GM21723 (cell line): Measurements from ENCODE around the gene CBX7.
"Not testable (repeated sequence)": the region's sequence is repeated elsewhere in the genome, so short reads cannot be mapped to it uniquely, and the experiment has no call there.

Source experiments
- ATAC-seq: cut with Tn5 transposase; IDR thresholded peaks from one replicate; pipeline ENCODE4 v1.9.1; 2021; ENCODE audit warnings: mild to moderate bottlenecking, moderate library complexity; ENCODE audit not compliant: unreplicated experiment

CBX7 gene

DNA sequence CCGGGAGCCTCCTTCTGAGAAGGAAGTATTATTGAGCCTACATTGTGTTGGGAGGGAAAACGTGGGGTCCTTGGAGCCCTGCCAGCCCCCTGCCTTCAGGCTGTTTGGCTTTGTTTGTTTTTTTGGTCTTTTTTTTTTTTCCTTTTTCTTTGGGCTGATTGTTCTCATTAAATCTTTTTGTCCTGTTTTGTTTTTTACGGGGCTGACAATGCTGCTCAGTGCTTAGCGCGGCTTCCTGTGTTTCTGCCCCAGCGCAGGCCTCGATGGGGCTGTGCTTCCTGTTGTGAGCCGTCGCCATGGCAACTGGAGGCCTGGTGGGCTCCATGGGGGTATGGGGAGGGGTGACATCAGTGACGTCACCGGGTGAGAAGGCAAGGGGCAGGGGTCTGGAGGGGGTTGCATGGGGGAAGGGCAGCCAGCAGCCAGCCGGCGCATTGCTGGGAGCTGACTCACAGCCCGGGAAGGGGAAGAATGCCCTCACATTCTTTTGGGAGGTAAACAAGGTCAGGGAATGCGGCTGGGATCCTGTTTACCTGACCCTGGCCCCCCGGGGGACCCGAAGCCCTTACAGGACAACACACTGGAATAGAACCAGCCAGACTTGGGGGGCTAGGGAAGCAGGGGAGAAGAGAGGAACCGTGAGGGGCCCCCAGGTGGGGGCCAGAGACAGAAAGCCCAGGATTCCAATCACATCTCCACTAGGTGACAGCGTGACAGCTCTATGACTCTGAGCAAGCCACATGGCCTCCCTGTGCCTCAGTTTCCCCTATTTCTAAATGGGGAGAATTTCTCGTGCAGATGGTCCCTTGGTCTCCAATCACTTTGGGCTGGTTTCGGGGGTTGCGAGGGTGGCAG, 22.2 kb upstream of the CBX7 start:
- no peak for ATAC-seq

DNA sequence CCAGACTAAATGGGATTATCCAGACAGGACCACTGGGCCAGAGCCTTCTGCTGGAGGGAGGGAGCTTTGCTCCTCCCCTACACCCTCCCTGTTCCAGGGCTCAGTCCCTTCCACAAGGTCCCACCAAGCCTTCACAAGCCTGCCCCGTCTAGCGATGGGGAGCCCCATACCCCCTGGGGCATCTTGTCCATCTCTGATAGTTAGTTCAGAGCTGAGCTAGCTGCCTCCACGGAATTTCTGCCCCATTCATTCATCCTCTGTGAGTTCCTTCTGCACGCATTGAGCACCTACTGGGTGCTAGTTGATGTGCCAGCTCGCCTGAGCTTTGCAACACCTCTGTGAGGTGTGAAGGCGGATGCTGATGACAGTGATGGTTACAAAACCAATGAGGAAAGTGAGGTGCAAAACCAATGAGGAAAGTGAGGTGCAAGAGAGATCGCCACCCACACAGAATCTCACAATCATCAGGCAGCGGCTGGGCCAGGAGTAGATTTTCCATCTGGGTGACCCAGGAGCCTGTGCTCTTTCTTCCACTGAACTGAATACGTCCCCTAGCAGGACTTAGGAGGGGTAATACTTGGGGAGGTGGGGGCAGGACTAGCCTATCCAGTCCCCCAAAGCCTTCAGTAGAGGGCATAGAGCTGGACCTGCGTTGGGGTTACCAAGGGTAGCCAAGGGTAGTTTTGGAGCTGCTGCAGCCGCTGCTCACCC, 21.5 kb upstream of the CBX7 start:
- no peak for ATAC-seq

DNA sequence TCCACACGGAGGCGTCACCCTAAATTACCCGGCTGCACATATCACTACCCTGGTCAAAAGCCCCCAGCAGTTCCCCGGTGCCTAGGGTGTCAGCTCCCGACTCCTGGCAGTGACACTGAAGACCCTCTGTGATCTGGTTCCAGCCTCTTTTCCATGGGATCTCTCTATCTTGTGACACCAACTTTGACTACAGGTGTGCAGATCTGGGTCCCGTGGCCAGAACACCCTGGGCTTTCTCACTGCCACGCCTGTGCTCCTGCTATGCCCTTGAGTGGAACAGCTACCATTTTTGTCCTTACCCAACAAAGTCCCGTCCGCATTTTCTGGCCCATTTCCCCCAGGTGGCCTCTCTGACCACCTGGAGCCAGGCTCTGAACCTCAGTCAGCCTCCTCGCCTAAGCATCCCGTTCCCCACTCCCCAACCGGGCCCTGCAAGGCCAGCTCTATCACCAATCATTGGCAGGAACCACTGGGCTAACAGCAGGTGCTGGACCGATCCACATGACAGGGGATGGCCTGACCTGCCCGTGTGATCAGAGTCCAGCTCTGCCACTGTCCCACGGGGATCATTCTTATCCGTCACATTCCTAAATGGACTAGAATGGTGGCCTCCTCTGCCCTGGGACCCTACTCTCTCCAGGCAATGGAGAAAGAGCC, 20.7 kb upstream of the CBX7 start:
- no peak for ATAC-seq

DNA sequence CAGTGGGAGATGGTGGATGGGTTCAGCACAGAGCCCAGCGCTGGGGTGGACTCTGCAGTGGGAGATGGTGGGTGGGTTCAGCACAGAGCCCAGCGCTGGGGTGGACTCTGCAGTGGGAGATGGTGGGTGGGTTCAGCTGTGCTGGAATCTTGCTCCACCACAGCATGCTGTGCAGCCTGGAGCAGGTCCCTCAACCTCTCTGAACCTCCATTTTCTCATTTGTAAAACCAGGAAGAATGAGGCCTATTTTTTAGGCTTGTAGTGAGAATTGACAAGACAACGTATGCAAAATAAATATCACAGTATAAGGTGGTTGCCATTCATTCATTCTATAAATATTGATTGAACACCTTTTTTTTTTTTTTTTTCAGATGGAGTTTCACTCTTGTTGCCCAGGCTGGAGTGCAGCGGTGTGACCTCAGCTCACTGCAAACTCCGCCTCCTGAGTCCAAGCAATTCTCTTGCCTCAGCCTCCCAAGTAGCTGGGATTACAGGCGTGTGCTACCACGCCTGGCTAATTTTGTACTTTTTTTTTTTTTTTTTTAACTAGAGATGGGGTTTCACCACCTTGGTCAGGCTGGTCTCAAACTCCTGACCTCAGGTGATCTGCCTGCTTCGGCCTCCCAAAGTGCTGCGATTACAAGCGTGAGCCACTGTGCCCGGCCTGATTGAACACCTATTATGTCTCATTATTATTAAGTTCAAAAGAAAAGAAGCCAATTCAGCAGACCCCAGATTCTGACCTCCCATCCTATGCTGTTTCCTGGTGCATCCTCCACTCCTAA, 20.0 kb upstream of the CBX7 start:
- not testable (repeated sequence) for ATAC-seq

DNA sequence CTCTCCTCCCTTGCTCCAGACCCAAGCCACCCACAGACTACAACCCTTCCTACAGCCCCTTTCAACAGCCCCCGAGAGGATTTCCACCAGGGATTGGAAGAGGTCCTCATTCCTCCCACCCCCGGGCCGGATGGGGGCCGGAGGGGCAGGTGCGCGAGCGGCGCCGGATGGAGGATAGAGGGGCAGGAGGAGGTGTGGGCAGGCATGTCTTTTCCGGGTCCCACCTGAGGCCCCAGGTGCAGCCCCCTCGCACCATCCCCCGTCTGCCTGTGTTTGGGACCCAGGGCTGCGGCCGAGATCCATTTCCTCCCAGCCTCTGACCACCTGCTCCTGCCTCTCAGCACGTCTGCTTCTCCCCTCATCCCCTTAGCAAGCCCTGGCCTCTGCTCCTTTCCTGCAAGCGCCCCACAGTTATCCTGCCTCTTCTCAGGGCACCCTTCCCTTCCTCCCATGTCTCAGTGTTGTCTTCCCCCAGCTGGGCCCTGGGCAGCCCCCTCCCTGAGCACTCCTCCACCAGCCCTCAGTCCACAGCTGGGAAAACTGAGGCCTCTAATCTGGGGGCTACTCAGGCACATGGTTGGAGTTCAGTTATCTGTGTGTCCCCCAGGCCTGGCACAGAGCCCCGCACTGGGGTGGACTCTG, 19.3 kb upstream of the CBX7 start:
- no peak for ATAC-seq

DNA sequence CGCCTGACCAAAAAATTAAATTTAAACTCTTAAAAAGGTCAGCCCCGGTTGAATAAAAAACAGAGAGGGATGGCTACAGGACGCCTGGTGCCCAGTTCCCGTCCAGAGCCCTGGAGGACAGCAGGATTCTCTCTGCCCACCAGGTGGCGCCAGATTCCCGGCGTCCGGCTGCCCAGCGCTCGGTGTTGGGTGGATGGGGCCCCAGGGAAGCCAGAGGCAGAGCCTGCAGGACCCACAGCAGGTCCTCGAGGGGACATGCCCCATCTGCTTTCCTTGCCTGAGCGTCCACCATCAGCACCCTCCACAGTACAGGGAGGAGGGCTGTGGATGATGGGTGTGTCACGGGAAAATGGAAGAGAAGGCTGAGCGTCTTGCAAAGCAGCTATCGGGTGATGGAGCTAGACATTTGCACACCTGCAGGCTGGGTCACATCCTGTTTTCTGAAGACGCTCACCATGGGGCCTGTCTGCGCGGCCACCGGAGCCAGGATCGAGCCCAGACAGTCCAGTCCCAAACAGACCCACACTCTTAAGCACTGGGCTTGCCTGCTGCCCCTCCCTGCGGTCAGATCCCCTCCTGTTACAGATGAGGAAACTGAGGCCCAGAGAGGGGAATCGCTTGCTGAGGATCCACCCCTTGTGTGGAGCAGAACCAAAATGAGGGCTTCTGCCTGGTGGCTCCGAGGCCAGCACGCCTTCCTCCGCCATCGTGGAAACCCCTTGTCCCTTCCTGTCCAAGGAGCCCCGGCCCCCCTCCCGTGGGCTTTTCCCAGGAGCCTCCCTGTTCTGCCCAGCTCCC, 18.5 kb upstream of the CBX7 start:
- ATAC-seq = peak; percentile 75

DNA sequence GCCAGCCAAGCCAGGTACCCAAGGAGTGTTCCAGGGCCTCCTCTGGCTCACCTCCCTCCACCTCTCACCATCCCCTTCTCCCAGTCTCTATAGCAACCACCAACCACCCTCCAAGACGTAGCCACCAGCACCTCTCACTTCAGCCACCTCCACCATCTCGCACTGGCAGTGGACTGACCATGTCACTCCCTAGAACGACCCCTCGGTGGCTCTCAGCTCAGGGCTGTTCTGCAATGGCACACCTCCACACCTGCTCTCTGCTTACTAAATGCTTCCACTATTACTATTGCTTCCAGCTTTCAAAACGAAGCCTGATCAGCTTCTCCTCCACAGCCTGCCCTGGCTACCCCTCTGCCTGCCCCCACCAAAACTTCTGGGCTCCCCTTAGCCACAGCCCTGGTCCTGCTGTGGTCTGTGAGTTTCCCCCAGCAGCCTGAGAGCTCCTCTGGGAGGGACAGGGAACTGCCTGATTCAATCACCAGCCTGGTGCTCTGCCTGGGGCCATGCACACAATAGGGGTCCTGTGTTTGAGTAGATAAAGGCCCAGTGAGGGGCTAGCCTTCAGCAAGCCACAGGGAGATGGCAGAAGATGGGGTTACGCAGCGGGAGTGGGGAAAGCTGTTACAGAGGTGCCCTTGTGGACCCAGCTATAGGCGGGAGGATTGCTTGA, 17.5 kb upstream of the CBX7 start:
- no peak for ATAC-seq

DNA sequence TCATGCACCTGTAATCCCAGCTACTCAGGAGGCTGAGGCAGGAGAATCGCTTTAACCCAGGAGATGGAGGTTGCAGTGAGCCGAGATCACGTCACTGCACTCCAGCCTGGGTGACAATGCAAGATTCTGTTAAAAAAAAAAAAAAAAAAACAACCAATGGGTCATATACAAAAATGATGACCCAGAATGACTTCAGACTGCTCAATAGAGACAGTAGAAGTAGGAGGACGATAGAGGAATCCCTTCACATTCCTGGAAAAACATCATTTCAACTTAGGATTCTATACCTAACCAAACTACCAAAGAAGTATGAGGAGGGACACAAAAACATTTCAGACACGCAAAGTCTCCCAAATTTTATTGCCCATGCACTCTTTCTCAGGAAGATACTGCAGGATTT, 14.1 kb upstream of the CBX7 start:
- ATAC-seq = no peak

DNA sequence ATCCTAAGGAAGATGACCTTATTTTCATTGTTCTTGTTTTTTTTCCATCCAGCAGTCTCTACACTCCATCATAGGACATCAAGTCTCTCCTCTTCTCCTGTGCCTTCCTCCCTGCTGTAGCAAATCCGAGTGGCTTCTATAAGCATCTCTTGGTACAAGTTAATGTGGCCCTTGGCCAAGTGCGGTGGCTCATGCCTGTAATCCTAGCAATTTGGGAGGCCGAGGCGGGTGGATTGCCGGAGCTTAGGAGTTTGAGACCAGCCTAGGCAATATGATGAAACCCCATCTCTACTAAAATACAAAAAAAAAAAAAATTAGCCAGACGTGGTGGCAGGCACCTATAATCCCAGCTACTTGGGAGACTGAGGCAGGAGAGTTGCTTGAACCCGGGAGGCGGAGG, 3.6 kb upstream of the CBX7 start:
- not testable (repeated sequence) for ATAC-seq

DNA sequence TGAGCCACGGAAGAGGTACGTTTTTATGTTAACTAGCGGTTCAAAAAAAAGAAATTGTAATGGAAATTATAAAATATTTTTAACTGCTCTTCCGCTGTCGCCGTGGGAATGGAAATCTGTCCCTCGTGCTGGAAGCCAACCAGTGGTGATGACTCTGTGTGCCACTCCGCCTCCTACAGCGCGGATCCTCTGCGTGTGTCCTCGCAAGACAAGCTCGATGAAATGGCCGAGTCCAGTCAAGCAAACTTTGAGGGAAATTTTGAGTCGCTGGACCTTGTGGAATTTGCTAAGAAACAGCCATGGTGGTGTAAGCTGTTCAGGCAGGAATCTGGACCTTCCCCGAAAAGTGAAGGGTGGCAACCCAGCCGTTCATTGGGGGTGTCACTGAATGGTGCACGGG, 2.9 kb upstream of the CBX7 start:
- ATAC-seq = no peak

DNA sequence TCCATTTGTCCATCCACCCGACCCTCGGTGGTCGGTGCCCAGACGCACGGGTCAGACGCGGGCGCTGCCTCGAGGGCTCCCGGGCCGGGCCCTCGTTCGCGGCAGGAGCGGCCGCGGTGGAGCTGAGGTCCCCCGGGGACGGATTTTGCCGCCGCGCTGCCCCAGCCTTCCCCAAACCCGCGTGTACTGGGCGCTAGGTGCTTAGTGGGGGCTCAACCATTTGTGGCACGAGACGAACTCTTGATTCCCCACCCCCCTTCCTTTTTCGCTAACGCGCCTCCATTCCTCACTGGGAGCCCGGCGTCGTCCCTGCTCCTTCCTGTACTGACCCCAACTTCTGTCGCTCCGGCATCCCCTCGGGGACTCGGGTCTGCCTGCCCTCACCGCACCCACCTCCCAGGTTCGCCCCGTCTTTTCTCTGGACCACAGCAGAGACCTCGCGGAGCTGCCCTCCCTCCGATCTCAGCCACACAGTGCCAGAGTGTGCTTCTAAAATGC, 789 bp upstream of the CBX7 start:
- ATAC-seq = no peak

DNA sequence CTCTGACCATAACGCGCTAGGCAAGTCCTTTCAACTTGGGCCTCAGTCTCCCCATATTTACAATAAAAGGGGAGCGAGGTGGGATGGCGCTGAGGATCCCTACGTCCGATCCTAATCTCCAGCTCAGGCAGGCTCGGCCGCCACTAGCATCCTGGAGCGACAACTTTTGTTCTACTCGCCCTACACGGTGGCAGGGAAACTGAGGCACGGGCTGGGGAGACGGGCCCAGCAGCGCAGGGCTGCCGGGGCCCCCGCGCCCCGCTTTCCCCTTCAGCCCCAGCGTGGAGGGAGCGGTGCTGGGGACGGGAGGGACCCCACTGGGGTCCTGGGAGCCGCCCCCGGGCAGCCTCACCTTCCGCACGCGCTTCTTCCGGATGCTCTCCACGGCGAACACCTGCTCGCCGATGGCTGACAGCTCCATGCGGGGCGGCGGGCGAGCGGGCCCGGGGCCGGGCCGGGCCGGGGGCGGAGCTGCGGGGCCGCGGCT, 413 bp downstream of the CBX7 start:
- no peak for ATAC-seq

DNA sequence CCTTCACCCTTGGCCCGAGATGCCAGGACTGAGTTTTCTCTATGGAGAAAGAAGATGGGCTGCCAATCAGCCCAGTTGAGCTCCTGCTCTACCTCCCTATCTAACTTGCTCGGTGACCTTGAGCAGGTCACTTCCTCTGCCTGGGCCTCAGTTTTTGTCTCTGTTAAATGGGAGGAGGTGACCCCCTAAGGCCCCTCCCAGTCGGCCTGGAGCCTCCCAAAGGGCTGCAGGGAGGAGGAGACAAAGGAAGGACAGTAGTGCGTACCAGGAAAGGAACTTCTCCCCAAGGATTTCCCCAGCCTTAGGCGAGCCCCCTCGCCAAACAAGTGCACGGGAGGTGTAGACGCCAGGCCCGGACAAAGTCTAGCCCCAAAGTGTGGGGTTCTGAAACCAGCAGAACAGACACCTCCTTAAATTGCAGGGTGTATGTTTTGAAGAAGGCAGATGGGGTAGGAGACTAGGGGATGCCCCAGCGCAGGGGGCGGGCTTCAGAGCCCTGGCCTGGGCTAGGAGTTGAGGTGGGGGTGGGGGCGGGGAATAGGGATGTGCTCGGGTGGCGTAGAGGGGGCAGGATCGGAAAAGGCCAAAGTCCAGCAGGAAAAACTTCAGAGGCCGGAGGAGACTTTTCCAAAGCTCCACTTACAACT, 1.0 kb downstream of the CBX7 start:
- no peak for ATAC-seq

DNA sequence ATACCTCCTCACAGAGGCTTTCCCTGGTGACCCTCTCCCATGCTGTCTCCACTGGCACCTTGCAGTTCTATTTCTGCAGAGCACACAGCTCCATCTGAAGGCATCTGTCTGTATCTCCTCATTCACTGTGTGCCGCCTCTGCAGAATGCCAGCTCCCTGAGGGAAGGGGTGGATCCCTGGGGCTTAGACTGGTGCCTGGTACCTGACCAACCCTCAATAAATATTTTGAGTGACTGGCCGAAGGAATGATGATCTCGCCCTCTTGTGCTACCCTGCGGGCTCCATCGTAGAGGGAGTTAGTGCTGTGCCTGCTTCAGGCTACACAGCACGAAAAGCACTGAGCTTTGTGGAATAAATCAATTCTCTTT, 1.6 kb downstream of the CBX7 start:
- ATAC-seq = no peak

DNA sequence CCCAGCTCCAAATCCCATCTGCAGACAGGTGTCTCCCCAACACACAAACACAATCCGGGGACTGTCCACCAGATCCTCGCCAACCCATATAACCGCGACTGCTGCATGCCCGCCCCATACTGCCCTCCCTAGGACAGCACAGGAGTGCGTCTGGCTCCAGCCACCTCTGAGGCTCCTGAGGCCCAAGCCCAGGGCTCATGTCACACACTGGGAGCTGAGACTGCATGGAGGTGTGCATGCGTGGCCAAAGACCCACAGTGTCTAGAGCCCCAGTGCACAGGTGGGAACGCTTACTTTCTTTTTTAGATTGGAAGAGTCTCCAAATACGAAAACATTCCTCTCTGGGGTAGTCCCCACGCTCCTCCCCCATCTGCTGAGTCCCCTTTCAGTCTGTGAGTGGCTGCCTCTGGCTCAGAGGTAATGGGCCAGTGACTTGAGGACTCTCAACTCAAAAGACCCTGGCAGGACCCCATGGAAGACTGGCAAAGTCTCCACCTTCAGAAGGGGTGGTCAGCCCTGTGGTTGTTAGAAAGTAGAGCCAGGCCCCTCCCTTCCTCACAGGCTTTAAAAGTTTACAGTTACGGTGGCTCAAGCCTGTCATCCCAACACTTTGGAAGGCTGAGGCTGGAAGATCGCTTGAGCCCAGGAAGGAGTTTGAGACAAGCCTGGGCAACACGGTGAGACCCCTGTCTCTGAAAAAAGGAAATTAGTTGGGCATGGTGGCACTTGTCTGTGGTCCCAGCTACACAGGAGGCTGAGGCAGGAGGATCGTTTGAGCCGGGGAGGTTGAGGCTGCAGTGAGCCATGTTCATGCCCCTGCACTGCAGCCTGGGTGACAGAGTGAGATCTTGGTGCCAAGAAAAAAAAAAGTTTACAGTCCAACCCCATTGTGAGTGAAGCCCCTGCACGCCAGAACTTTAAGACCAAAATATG, 2.3 kb downstream of the CBX7 start:
- no peak for ATAC-seq

DNA sequence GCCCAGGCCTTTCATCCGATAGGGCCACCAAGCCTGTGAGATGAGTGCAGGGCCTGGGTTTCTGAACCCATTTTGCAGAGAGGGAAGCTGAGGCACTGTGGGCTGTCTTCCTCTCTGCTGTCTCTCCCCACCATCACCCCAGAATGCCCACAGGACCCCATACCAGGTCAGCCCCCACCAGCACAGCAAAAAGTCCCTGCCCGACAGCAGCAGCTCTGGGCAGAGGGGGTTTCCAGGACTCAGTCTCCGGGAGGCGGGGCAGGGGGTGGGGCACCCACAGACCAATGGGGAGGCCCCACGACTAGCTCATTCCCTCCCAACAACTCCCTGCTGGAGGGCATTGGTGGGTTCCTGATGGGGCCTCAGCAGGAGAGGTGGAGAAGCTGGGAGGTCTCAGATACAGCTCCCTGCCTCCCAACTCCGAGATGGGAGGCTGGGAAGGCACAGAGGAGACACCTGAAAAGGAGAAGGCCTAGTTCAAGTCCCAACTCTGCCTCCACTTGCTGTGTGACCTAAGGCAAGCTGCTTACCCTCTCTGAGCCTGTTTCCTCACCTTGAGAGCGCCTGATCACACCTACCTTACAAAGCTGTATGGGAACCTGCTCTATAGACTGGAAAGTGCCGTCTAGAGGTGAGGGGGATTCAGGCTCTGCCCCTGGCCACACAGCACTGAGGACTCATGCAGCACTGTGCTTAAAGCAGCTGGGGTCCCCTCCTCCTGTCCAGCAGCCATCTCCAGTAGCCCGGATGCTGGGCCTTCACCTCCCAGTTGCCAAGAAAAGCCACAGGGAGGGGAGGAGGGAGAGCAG, 3.5 kb downstream of the CBX7 start:
- no peak for ATAC-seq
